ENCODE data around the gene PANX1.
"Not testable (repeated sequence)": the region's sequence is repeated elsewhere in the genome, so short reads cannot be mapped to it uniquely, and the experiment has no call there.

Gene PANX1

DNA sequence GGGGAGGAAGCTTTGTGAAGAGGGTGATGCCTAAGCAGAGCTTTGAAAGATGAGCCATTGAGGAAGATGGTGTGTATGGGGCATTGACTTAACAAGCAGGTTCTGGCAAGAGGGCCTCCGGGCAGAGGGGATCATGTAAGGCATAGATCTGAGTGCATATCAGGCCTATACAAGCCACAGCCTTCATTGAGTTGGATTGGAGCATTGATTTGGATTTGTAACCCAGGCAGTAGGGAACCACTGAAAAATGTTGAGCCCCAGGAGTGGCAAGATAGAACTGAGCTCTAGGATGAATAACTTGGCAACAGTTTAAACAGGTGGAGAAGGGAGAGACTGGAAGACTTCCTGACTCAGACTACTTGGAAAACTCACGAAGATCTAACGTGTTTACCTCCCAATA lies 21.4 kb downstream of the PANX1 start:
- DNase-seq (ENCODE audit: low read depth) = no peak

DNA sequence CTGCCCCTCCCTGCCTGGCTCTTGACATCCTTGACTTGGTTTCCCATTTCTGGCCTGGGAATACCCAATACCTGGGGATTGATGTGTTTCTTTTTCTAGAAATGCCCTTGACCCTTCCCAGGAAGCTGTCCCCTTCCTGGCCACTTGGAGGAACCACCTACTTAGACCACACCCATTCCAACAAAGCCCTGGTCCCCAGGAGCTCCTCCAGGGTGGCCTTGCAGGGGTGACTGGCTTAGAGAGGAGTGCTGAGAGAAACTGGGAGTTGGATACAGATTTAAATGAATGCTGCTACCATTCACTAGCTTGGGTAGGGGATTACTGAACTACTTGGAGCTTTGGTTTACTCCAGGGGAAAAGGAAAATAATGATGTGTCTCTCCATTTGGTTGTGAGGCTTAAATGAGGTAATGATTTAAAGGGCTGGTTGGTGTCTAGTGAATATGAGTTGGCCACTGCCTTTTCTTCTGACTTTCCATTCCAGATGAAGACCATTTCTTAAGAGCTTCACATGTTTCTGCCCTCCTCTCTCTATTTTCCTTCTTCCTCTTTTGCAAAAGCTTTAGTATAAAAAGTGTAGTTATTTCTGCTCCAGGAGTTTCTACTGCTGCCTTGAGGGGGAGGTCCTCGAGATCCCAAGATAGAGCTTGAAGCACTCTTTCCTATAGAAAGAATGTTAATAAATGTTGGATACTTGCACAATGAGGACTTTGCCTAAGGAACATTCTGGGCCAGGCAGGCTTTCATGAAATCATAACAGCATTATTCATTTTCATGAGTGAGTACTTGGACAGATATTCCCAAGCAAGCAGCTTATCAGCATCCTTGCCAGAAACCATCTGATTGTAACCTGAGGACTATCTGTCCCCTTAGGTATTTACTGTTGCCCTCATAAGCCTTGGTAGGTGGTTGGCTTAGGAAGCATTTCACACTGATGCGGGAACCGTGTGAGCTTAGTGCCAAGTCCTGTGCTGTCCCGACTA lies 22.4 kb downstream of the PANX1 start:
- DNase-seq (ENCODE audit: low read depth) = no peak

DNA sequence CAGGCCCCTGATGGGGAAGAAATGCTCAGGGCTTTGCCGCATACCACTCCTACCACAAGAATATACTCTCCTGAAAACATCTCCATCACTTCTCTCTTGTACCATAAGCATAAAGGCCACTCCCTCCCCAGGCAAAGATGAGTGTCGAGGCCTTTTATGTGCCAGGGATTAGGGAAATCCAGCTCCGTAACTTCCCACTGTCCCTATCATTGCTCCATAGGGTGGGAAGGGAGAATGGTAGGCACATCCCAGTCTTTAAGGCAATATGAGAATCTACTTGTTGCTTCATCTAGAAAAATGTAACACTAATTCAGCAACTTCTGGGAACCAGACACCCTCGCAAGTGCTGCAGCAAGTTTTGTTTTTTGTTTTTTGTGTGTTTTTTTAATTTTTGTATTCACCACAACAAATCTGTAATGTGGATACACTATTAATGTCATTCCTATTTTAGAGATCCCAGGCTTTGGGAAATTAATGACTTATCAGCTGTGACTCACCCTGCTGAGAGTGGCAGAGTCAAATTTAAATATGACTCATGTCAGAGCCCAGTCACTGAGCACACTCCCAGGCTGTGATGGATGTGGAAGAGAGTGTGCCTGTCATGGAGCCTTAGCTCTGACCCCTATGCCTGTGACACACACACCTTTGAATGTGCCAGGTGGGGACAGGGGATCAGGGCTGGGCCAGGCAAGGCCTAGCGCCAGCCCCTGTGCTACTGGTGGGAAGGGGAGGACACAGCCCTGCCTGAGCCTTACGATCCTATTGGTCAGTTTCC lies 23.4 kb downstream of the PANX1 start:
- DNase-seq (ENCODE audit: low read depth) = no peak

DNA sequence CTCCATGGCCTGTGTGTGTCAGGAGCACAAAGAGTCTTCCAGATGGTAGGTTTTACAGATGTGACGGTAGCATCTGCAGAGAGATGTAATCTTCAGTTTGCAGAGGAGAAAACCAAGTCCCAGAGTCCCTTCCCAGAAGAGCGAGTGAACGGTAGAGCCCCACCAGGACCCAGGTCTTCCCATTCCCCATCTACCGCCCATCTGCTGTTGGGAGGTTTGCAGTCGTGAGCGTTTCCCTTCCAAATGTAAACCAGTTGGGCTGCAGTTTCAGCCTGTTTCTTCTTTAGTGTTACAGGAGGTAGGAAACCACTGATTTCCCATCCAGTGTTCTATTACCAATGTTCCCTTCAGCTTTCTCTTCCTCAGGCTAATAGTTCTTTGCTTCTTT lies 24.0 kb downstream of the PANX1 start:
- no peak for DNase-seq (ENCODE audit: low read depth)

DNA sequence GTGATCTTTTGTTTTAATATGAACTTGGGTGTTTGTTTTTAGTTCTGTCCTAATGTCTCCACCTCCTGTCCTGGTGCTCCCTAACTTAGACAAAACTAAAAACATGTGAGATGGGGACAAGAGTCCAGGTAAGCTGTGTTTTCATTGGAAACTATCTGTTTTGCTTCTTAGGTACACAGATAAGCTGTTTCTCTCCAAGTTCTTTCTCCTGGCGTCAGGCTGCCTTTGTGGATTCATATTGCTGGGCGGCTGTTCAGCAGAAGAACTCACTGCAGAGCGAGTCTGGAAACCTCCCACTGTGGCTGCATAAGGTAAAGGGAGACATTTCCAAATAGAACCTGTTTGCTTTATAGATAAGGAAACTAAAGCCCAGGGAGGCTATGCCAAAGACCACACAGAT lies 24.7 kb downstream of the PANX1 start:
- DNase-seq (ENCODE audit: low read depth) = no peak

DNA sequence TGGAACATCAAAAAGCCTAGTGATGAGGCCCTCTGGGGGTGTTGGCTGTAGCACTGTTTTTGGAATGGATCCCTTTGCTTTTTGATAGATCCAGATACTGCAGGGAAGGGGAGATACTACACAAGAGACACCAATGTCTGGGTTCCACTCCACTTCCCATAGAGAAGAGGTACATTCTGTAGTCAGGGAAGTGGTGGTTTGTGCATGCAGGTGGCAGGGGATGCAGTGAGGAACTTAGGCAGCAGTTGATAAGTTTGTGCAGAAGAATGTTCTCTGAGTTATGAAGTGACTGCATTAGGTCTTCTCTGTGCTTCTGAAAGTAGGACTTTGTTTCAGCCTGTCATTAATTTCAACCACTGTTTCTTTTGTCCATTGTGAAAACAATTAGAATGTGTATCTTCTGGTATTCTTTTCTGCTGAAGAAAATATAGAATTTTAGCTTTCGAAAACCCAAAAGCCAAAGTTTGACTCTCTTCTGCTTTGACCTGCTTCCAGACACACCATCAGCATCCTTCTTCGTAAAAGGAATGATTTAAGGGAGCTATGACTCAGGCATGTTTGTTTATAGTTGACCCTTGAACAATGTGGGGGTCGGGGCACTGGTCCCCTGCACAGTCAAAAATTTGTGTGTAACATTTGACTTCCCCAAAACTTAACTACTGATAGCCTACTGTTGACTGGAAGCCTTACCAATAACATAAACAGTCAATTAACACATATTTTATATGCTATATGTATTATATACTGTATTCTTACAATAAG lies 25.6 kb downstream of the PANX1 start:
- no peak for DNase-seq (ENCODE audit: low read depth)

DNA sequence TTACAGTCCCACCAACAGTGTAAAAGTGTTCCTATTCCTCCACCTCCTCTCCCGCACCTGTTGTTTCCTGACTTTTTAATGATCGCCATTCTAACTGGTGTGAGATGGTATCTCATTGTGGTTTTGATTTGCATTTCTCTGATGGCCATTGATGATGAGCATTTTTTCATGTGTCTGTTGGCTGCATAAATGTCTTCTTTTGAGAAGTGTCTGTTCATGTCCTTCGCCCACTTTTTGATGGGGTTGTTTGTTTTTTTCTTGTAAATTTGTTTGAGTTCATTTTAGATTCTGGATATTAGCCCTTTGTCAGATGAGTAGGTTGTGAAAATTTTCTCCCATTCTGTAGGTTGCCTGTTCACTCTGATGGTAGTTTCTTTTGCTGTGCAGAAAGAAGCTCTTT lies 28.7 kb downstream of the PANX1 start:
- not testable (repeated sequence) for DNase-seq (ENCODE audit: low read depth)

DNA sequence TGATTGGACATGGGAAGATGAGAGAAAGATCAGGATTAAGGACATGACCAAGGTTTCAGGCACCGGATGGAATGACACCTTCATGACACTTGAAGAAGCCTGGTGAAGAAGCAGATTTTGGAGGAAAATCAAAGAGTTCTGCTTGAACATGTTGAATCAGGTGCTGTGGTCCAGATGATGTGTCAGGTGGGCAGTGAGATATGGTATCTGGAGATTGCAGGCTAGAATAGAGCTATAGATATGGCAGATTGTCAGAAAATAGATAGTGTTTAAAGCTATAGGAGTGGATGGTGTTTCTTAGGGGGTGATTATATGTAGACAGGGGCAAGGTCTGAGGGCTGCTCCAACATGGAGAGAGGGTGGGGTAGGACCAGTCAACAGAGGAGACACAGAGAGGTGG lies 40.2 kb downstream of the PANX1 start:
- DNase-seq (ENCODE audit: low read depth) = no peak

DNA sequence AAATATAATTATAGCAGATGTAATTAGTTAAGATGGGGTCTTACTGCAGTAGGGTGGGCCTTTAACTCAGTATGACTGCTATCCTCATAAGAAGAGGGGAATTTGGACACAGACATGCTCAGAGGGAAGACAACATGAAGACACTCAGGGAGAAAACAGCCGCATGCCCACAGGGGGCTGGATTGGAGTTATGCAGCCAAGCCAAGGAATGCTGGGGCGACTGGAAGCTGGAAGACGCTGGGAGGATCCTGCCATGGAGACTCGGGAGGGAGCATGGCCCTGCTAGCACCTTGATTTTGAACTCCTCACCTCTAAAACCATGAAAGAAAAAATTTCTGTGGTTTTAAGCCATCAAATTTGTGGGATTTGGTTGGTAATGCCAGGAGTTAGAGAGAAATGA lies 40.9 kb downstream of the PANX1 start:
- DNase-seq (ENCODE audit: low read depth) = no peak

DNA sequence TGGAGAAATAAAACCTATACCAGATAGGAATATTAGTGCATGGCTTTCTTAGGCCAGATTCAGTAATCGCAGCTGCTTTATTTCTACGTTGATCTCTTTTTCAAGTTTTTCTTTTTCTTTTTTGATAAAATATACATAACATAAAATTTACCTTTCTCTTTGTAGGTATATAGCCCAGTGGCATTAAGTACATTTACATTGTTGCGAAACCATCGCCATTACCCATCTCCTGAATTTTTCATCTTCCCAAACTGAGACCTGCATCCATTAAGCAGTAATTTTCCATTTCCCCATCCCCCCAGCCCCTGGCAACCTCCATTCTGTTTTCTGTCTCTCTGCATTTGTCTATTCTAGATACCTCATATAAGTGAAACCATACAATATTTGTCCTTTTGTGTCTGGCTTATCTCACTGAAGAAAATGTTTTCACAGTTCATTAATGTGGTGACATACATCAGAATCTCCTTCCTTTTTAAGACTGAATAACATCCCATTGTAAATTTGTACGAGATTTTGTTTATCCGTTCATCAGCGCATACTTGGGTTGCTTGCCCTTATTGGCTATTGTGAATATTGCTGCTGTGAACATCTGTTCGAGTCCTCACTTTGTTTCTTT lies 41.4 kb downstream of the PANX1 start:
- no peak for DNase-seq (ENCODE audit: low read depth)

DNA sequence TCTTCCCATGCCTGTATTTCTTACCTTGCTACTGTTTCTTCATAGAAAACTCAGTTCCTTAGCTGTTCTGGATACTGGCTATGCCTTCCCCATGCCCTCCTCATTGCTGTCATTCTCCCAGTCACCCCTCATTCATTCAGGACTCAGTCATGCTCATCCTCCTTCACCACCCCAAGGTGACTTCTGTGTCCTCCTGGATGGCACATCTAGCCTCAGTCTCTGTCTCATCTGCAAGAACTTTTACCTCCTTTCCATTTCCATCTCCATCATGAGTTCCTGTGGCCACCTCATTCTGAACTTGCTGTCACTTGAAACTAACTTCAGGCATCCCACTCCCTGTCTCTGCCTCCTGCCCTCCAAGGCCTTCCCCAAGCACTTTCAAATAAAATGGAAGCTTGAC lies 42.3 kb downstream of the PANX1 start:
- DNase-seq (ENCODE audit: low read depth) = no peak

DNA sequence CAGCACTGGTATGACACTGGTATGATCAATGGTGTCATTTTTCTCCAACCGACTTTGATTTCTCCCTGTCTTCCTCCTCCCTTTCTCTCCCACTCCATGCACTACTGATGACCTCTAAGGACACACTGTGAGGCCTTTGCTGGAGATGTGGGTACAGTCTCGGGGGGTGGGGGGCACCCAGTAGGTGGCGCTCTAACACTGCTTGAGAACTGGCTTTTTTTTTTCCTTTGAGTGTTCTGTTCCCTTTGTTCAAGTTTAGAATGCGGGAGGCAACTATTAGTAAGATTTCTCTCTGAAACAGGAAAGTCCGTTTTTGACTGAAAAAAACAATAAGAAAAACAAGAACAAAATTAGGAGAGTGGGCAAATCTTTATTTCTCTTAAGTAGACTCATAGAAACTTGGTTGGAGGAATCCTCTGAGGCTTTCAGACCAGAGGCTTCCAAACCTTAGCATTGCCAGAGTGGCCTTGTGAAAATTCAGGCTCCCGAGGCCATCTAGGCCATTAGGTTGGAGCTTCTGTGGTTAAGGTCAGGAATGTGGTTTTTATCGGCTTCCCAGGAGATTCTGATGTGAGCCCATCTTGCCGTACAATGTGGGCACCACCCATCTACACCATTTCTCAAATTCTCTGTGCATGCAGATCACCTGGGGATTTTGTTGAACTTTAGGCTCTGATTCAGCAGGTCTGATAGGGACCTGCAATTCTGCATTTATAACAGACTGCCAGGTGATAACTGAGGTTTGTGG lies 43.2 kb downstream of the PANX1 start:
- no peak for DNase-seq (ENCODE audit: low read depth)

DNA sequence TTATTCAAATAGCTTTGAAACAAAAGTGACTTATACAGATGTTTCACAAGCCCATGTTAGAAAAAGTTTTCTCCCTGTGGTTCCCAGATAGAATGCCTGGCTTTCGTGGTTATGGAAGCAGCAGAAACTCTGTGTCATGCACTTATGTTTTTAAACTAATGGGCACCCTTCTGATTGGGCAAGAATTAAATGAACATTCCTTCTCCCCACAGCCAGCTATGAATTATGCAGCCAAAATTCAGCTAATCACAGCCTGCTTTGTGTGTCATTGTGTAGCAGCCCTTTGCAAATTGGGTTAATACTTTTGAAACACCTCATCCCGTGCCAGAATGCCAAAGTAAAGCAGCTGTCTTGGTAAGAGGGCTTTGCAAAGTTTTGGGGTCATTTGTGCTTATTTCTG lies 46.9 kb downstream of the PANX1 start:
- DNase-seq (ENCODE audit: low read depth) = no peak

DNA sequence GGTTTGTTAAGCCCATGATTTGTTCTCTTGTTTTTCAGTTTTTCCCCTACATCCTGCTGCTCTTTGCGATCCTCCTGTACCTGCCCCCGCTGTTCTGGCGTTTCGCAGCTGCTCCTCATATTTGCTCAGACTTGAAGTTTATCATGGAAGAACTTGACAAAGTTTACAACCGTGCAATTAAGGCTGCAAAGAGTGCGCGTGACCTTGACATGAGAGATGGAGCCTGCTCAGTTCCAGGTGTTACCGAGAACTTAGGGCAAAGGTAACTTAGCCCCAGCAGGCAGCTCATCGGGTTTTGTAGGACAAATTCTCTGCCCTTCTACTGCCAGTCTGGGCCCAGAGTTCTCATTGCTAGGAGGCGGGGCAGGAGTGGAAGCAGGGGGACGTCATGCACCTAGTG lies 49.7 kb downstream of the PANX1 start:
- no peak for DNase-seq (ENCODE audit: low read depth)

DNA sequence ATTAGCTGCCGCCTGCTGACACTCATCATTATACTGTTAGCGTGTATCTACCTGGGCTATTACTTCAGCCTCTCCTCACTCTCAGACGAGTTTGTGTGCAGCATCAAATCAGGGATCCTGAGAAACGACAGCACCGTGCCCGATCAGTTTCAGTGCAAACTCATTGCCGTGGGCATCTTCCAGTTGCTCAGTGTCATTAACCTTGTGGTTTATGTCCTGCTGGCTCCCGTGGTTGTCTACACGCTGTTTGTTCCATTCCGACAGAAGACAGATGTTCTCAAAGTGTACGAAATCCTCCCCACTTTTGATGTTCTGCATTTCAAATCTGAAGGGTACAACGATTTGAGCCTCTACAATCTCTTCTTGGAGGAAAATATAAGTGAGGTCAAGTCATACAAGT lies 51.1 kb downstream of the PANX1 start:
- no peak for DNase-seq (ENCODE audit: low read depth)

DNA sequence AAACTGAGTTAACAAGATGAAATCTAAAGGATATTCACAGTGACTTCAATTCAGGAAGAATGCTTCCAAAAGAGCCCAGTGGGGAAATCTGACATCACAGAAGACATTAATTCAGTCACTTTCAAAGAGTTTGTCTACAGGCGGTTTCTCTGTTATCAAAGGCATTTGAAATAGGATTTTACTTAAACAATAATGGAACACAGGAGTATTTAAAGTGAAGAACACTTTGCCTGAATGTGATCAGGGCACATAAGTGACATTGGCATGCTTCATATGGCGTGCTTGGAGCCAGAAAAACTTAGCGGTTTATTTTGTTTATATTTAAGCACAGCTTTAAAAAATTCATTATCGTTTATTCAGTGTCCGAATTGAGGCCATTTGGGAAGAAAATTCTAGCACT lies 52.9 kb downstream of the PANX1 start:
- DNase-seq (ENCODE audit: low read depth) = no peak

DNA sequence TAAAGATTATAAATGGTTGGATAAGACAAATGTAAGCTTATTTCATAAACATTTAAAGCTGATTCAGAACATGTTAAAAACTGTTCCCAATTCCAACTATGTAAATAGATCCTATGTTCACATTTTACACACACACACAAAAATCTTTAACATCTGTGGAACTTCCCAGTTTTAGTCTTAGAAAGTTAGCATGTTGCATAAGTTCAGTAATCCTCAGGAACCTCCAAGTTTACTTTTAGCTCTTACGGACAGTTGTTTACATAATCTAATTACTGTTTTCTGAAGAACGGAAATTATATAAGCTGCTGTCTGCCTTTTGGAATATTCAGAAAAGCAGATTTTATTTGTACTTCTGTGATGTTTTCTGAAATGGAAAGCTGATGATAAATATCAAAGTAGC lies 53.3 kb downstream of the PANX1 start:
- DNase-seq (ENCODE audit: low read depth) = no peak

DNA sequence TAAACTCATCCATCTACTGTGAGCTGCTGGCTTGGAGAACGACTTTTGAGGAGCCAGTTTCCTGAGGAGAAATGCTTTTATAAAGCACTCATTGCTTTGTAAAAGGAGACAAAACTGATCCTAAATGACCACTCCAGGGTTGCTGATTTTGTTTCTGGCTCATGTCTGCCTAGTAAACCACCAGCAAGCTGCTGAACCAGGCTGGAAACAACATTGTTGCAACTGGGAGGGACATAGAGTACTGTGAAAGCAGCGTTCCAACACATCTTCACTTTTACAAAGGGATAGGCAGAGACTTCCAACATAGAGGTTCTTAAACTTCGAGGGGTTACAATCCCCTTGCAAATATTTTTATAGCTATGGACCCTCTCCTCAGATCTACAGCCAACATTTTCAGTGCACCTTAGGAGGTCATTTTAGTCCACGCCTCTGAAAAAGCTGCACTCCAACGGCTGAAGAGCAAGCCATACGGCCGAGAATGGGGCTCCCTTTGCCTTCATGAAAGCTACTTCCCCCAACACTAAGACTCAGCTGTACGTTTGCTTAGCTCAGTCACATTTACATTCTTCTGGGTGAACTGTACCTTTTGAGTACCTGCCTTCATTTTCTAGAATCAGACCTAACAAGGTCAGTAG lies 54.7 kb downstream of the PANX1 start:
- no peak for DNase-seq (ENCODE audit: low read depth)

DNA sequence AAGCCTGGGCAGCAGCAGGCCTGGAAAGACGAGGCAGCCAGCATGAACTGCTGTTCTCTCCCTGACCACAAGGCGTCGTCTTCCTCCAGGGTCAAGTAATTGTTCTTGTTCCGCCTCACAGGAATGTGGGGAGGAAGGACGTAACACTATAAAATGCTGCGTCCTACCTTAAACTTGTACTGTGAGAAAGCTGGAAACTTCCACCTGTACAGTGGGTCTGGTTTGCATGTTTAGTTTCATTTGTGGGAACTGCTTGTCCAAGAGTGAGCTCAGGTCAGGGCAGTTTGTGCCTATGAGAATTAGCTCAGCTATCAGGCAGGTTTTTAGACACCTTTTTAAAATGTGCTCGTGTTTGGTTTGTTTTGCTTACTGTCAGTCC lies 55.2 kb downstream of the PANX1 start:
- DNase-seq (ENCODE audit: low read depth) = no peak

DNA sequence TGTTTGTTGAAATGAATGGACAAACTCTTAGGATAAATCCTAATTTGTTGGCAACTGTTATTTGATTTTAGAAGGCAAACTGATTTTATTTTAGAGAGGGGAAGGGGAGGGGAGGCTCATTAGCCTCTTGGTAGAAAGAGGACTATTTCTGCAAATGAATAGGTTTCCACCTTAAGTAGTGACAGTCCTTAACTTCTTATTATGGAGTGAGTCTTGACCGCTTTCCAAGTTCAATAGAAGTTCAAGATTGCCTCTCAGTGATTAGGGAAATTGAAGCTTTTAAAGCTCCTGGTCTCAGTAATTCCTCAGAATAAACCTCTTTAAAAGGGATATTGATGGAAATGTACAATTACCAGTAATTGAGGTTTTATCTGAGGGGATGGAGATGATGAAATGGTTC lies 55.7 kb downstream of the PANX1 start:
- DNase-seq (ENCODE audit: low read depth) = no peak

DNA sequence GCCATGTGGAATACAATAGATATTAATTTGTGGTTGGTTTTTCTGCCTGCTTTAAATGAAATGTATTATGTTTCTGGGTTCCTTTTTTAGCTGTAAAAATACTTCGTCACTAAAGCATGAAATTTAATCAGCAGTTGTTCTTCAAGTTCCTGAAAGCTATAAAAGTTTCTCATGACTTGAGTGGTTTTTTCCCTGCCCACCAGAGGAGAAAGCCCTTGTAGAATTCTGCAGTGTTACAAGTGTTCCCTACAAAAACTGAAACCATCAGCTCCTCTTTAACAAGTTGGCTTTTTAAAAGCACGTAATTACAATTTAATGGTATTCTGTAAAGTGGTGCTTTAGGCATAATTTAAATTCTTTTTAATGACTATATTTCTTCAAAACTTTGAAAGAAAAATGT lies 56.2 kb downstream of the PANX1 start:
- no peak for DNase-seq (ENCODE audit: low read depth)

All from activated T-helper 1 cell treated with Interleukin-2 at 50 U/mL for 16 hours (primary cell).